Mesenchymal stem cell (in vitro differentiated cells and primary cell): Measurements from ENCODE around the gene TTC33.

Experiments used
- DNase-seq: peaks from one replicate; pipeline ENCODE4 v3.0.0-alpha.2; 2013
- H2AFZ ChIP-seq: one replicate; pipeline ENCODE4 v1.6.1; 2013; ENCODE audit warnings: low read depth, mild to moderate bottlenecking, control low read depth, inconsistent platforms, low read length, moderate library complexity
- H2AK5ac ChIP-seq: 2 replicates; pipeline ENCODE4 v1.6.1; 2013; ENCODE audit warnings: low read length, moderate library complexity, mild to moderate bottlenecking, inconsistent platforms; ENCODE audit not compliant: severe bottlenecking
- H2BK120ac ChIP-seq: one replicate; pipeline ENCODE4 v1.6.1; 2013; ENCODE audit warnings: low read depth, mild to moderate bottlenecking, inconsistent platforms, low read length, moderate library complexity
- H2BK12ac ChIP-seq, 2 experiments: one replicate each; pipeline ENCODE4 v1.6.1; 2013; ENCODE audit warnings: inconsistent platforms in 2 of 2, low read length in 2 of 2, mild to moderate bottlenecking in 2 of 2, moderate library complexity in 2 of 2, control low read depth in 1 of 2
- H2BK15ac ChIP-seq: one replicate; pipeline ENCODE4 v1.6.1; 2013; ENCODE audit warnings: mild to moderate bottlenecking, low read depth, inconsistent platforms; ENCODE audit not compliant: poor library complexity, severe bottlenecking
- H2BK5ac ChIP-seq: 2 replicates; pipeline ENCODE4 v1.6.1; 2013; ENCODE audit warnings: low read depth, mild to moderate bottlenecking, low read length, control low read depth, inconsistent platforms; ENCODE audit not compliant: poor library complexity, severe bottlenecking
- H3K14ac ChIP-seq, 2 experiments: one replicate each; pipeline ENCODE4 v1.6.1; 2013; ENCODE audit warnings: inconsistent platforms in 2 of 2, low read length in 2 of 2, control low read depth in 1 of 2, mild to moderate bottlenecking in 1 of 2, moderate library complexity in 1 of 2
- H3K18ac ChIP-seq, 2 experiments: one replicate each; pipeline ENCODE4 v1.6.1; 2013; ENCODE audit warnings: inconsistent platforms in 2 of 2, low read length in 2 of 2, control low read depth in 1 of 2, low read depth in 1 of 2, mild to moderate bottlenecking in 1 of 2
- H3K23ac ChIP-seq, 2 experiments: one replicate each; pipeline ENCODE4 v1.6.1; 2013; ENCODE audit warnings: inconsistent platforms in 2 of 2, low read length in 2 of 2, mild to moderate bottlenecking in 2 of 2, moderate library complexity in 2 of 2, control low read depth in 1 of 2
- H3K27ac ChIP-seq: 2 replicates; pipeline ENCODE4 v1.5.1; 2013; ENCODE audit warnings: mild to moderate bottlenecking, moderate library complexity, low read length, control low read depth, inconsistent platforms; ENCODE audit not compliant: poor library complexity, severe bottlenecking
- H3K27me3 ChIP-seq, 2 experiments: 2 replicates each; pipeline versions ENCODE4 v1.6.1 to v1.7.0; 2013; ENCODE audit warnings: low read length in 2 of 2, mild to moderate bottlenecking in 2 of 2, moderate library complexity in 2 of 2, control low read depth in 1 of 2, inconsistent platforms in 1 of 2; ENCODE audit not compliant: control insufficient read depth in 1 of 2, insufficient read depth in 1 of 2
- H3K36me3 ChIP-seq, 2 experiments: 2 replicates each; pipeline versions ENCODE4 v1.6.1 to v1.7.0; 2013; ENCODE audit warnings: low read length in 2 of 2, control low read depth in 1 of 2, inconsistent platforms in 1 of 2, low read depth in 1 of 2, mild to moderate bottlenecking in 1 of 2; ENCODE audit not compliant: insufficient read depth in 2 of 2, control insufficient read depth in 1 of 2
- H3K4ac ChIP-seq, 2 experiments: one replicate each; pipeline ENCODE4 v1.6.1; 2013; ENCODE audit warnings: inconsistent platforms in 2 of 2, low read length in 2 of 2, mild to moderate bottlenecking in 2 of 2, moderate library complexity in 2 of 2, control low read depth in 1 of 2, low read depth in 1 of 2
- H3K4me1 ChIP-seq: 2 replicates; pipeline ENCODE4 v1.6.1; 2013; ENCODE audit warnings: low read depth, low read length, control low read depth; ENCODE audit not compliant: control insufficient read depth, insufficient read depth
- H3K4me2 ChIP-seq: 2 replicates; pipeline ENCODE4 v1.6.1; 2013; ENCODE audit warnings: low read length, mild to moderate bottlenecking, inconsistent platforms; ENCODE audit not compliant: poor library complexity, severe bottlenecking
- H3K4me3 ChIP-seq, 2 experiments: 2 replicates each; pipeline versions ENCODE4 v1.5.1 to v1.7.0; 2013; ENCODE audit warnings: low read length in 2 of 2, mild to moderate bottlenecking in 2 of 2, control low read depth in 1 of 2, low read depth in 1 of 2; ENCODE audit not compliant: insufficient read depth in 1 of 2
- H3K79me1 ChIP-seq: replicated peaks from 2 replicates; pipeline ENCODE4 v1.6.1; 2013; ENCODE audit warnings: mild to moderate bottlenecking, control low read depth, low read length, inconsistent platforms; ENCODE audit not compliant: poor library complexity, severe bottlenecking
- H3K9ac ChIP-seq: 2 replicates; pipeline ENCODE4 v1.7.0; 2013; ENCODE audit warnings: mild to moderate bottlenecking, low read length, moderate library complexity
- H3K9me3 ChIP-seq: 2 replicates; pipeline ENCODE4 v1.7.0; 2013; ENCODE audit warnings: mild to moderate bottlenecking, low read length; ENCODE audit not compliant: control insufficient read depth
- H4K8ac ChIP-seq: one replicate; pipeline ENCODE4 v1.6.1; 2013; ENCODE audit warnings: inconsistent platforms, mild to moderate bottlenecking, low read length, moderate library complexity
- H4K91ac ChIP-seq: one replicate; pipeline ENCODE4 v1.6.1; 2013; ENCODE audit warnings: mild to moderate bottlenecking, low read length, inconsistent platforms
- WGBS: methylation state at CpG from one replicate; pipeline ENCODE4 v1.1.7; 2013; ENCODE audit warnings: mixed read lengths; 5-methylcytosine and 5-hydroxymethylcytosine counted together

The TTC33 gene

GRCh38 chr5:40497573-40497972 lies 258.2 kb downstream of the TTC33 start:
- Histone ChIP-seq H3K9ac (no peak overlapping the region), H2AFZ (no peak overlapping the region), H3K14ac (no peak overlapping the region), H3K18ac (no peak overlapping the region), H3K9me3 (no peaks in the 10 kb centered on the region), H2BK5ac (no peak overlapping the region), H3K4ac (no peak overlapping the region), H3K4me2 (no peak overlapping the region), H3K27ac (peak overlapping the region; percentile 19), H3K27me3 (no peaks in the 10 kb centered on the region), H3K4me3 (no peak overlapping the region), H4K91ac (no peak overlapping the region), H2BK12ac (no peak overlapping the region), H3K79me1 (no peaks in the 10 kb centered on the region), H2BK120ac (no peak overlapping the region), H4K8ac (no peak overlapping the region), H3K36me3 (no peaks in the 10 kb centered on the region), H3K4me1 (peaks cover 5% of the 10 kb centered on the region), H2AK5ac (no peak overlapping the region), H2BK15ac (no peak overlapping the region), H3K23ac (no peak overlapping the region)
- DNase-seq, result no peak
- 92% methylated on average over 1 of the region's 1 CpG for WGBS

GRCh38 chr5:40495237-40495635 lies 260.5 kb downstream of the TTC33 start:
- Histone ChIP-seq H2BK120ac (no peak overlapping the region), H3K4me3 (no peak overlapping the region), H2AFZ (no peak overlapping the region), H3K9me3 (no peaks in the 10 kb centered on the region), H3K23ac (no peak overlapping the region), H3K27me3 (no peaks in the 10 kb centered on the region), H2BK5ac (no peak overlapping the region), H3K9ac (no peak overlapping the region), H3K4me1 (peaks cover 5% of the 10 kb centered on the region), H3K4me2 (no peak overlapping the region), H3K4ac (no peak overlapping the region), H3K36me3 (no peaks in the 10 kb centered on the region), H4K91ac (no peak overlapping the region), H3K14ac (no peak overlapping the region), H4K8ac (no peak overlapping the region), H3K18ac (no peak overlapping the region), H3K79me1 (no peaks in the 10 kb centered on the region), H3K27ac (no peak overlapping the region), H2BK12ac (no peak overlapping the region), H2BK15ac (no peak overlapping the region), H2AK5ac (no peak overlapping the region)
- 79% methylated on average over 3 of the region's 3 CpGs for WGBS
- no peak for DNase-seq

DNA sequence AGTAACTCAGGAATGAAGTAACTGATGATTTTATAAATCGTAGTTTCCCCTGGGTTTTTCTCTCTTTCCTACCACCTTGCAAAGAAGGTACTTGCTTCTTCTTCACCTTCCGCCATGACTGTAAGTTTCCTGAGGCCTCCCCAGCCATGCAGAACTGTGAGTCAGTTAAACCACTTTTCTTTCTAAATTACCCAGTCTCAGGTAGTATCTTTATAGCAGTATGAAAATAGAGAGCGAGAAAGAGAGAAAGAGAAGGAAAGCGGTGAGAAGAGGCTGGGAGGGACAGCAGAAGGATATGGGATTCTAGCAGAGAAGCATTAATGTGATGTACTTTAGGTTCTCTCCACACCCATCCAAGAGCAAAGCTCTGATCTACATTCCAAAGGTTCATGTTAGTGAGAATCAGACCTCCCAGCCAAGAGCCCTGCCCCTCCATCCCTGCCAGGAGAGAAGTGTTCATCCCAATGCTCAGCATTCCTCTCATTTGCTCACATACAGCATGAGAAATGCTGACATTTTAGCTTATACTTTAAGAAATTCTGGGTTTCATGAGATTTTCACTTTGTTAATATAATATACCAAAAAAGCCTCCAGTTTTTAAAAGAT lies 261.0 kb downstream of the TTC33 start:
- no peaks in the 10 kb centered on the region for H3K79me1 ChIP-seq
- no peak overlapping the region for H2AK5ac ChIP-seq
- no peak overlapping the region for H3K23ac ChIP-seq
- H2BK5ac ChIP-seq, result no peak overlapping the region
- H3K9ac ChIP-seq, result no peak overlapping the region
- no peak overlapping the region for H2BK15ac ChIP-seq
- H3K36me3 ChIP-seq, result no peaks in the 10 kb centered on the region
- peaks cover 5% of the 10 kb centered on the region for H3K4me1 ChIP-seq
- H3K27me3 ChIP-seq, result no peaks in the 10 kb centered on the region
- no peak overlapping the region for H3K27ac ChIP-seq
- H4K91ac ChIP-seq, result no peak overlapping the region
- no peak overlapping the region for H3K14ac ChIP-seq
- H2AFZ ChIP-seq, result no peak overlapping the region
- H3K4me2 ChIP-seq, result no peak overlapping the region
- WGBS, result 100% methylated on average over 2 of the region's 4 CpGs
- H3K18ac ChIP-seq, result no peak overlapping the region
- H2BK12ac ChIP-seq, result no peak overlapping the region
- no peaks in the 10 kb centered on the region for H3K9me3 ChIP-seq
- no peak overlapping the region for H2BK120ac ChIP-seq
- no peak overlapping the region for H4K8ac ChIP-seq
- H3K4ac ChIP-seq, result no peak overlapping the region
- no peak for DNase-seq
- no peak overlapping the region for H3K4me3 ChIP-seq

GRCh38 chr5:40492056-40492455 lies 263.7 kb downstream of the TTC33 start:
- H3K4me2 ChIP-seq, result no peak overlapping the region
- H2BK120ac ChIP-seq, result no peak overlapping the region
- H3K9ac ChIP-seq, result no peak overlapping the region
- H3K14ac ChIP-seq, result no peak overlapping the region
- H3K9me3 ChIP-seq, result no peaks in the 10 kb centered on the region
- H3K4me1 ChIP-seq, result no peaks in the 10 kb centered on the region
- H3K18ac ChIP-seq, result no peak overlapping the region
- H4K8ac ChIP-seq, result no peak overlapping the region
- no peaks in the 10 kb centered on the region for H3K27me3 ChIP-seq
- 100% methylated on average over 1 of the region's 1 CpG for WGBS
- H2AK5ac ChIP-seq, result no peak overlapping the region
- H3K27ac ChIP-seq, result no peak overlapping the region
- H3K4me3 ChIP-seq, result no peak overlapping the region
- H2AFZ ChIP-seq, result no peak overlapping the region
- H3K23ac ChIP-seq, result no peak overlapping the region
- no peak overlapping the region for H2BK5ac ChIP-seq
- H2BK12ac ChIP-seq, result no peak overlapping the region
- no peak for DNase-seq
- H3K79me1 ChIP-seq, result no peaks in the 10 kb centered on the region
- H4K91ac ChIP-seq, result no peak overlapping the region
- no peak overlapping the region for H3K4ac ChIP-seq
- no peaks in the 10 kb centered on the region for H3K36me3 ChIP-seq
- H2BK15ac ChIP-seq, result no peak overlapping the region
